Right forelimb (tissue), 1 donor: ENCODE data around the gene HAVCR2.

Experiments used
- DNase-seq: peaks from one replicate; pipeline ENCODE4 v3.0.0-alpha.2; 2018

The HAVCR2 gene

GRCh38 chr5:157108976-157109375, at the start of gene HAVCR2:
TSS of gene HAVCR2 (minus strand) at chr5:157109044. CDS start at chr5:157108983, 61 bp downstream.
- no peak for DNase-seq

GRCh38 chr5:157157293-157157891, 48.5 kb upstream of the HAVCR2 start:
- no peak for DNase-seq

- no peak for DNase-seq
Measured at GRCh38 chr5:157155297-157155696, 46.5 kb upstream of the HAVCR2 start.

- DNase-seq, result no peak
Measured at GRCh38 chr5:157150995-157151394, 42.2 kb upstream of the HAVCR2 start.

GRCh38 chr5:157148734-157149615, 40.1 kb upstream of the HAVCR2 start:
- DNase-seq, result peak; percentile 76

GRCh38 chr5:157143127-157143971, 34.5 kb upstream of the HAVCR2 start:
- DNase-seq, result peak; percentile 70

- peak; percentile 91 for DNase-seq
Measured at GRCh38 chr5:157142317-157143126, 33.7 kb upstream of the HAVCR2 start, which contains the start of gene MED7. TSS of gene MED7 (minus strand) at chr5:157142865. CDS start at chr5:157139431, 3,434 bp downstream.

- no peak for DNase-seq
Measured at GRCh38 chr5:157137691-157138090, 28.8 kb upstream of the HAVCR2 start.

GRCh38 chr5:157132281-157132612, 23.4 kb upstream of the HAVCR2 start:
- no peak for DNase-seq

GRCh38 chr5:157130925-157131324, 22.1 kb upstream of the HAVCR2 start:
- DNase-seq, result no peak

- no peak for DNase-seq
Measured at GRCh38 chr5:157121709-157122108, 12.9 kb upstream of the HAVCR2 start.

- DNase-seq, result no peak
Measured at GRCh38 chr5:157120102-157120501, 11.3 kb upstream of the HAVCR2 start.

GRCh38 chr5:157116483-157116954, 7.7 kb upstream of the HAVCR2 start:
- no peak for DNase-seq

GRCh38 chr5:157115502-157115901, 6.7 kb upstream of the HAVCR2 start:
- DNase-seq, result no peak

GRCh38 chr5:157115012-157115411, 6.2 kb upstream of the HAVCR2 start:
- no peak for DNase-seq

GRCh38 chr5:157113002-157113401, 4.2 kb upstream of the HAVCR2 start:
- DNase-seq, result no peak

GRCh38 chr5:157109744-157110143, 900 bp upstream of the HAVCR2 start:
- DNase-seq, result no peak

GRCh38 chr5:157107508-157107907, 1.3 kb downstream of the HAVCR2 start:
- no peak for DNase-seq

GRCh38 chr5:157106630-157107461, 2.0 kb downstream of the HAVCR2 start:
- DNase-seq, result no peak

- no peak for DNase-seq
Measured at GRCh38 chr5:157100140-157100679, 8.6 kb downstream of the HAVCR2 start.
